Ureter (tissue), 1 donor: ENCODE data around the gene ZEB2. TPM values are rescaled to one million over a fixed set of nuclear protein-coding genes. Genes with fewer than 3 reads are reported as not detected.
A peak's percentile ranks its signal among the peaks of the same experiment; 100 is the strongest.

Experiments
- DNase-seq: peaks from one replicate; pipeline ENCODE4 v3.0.0-alpha.2; 2020; ENCODE audit warnings: low spot score
- total RNA-seq: library from RNA; stranded (reverse); gene quantifications from one replicate; pipeline ENCODE4 v1.2.4, GENCODE V29; 2023
- donor health status: DM: yes; HTN: yes; CAD: no.

The ZEB2 gene
- total RNA-seq, 1 donor from 2014 or later, result 92.4 TPM

DNA sequence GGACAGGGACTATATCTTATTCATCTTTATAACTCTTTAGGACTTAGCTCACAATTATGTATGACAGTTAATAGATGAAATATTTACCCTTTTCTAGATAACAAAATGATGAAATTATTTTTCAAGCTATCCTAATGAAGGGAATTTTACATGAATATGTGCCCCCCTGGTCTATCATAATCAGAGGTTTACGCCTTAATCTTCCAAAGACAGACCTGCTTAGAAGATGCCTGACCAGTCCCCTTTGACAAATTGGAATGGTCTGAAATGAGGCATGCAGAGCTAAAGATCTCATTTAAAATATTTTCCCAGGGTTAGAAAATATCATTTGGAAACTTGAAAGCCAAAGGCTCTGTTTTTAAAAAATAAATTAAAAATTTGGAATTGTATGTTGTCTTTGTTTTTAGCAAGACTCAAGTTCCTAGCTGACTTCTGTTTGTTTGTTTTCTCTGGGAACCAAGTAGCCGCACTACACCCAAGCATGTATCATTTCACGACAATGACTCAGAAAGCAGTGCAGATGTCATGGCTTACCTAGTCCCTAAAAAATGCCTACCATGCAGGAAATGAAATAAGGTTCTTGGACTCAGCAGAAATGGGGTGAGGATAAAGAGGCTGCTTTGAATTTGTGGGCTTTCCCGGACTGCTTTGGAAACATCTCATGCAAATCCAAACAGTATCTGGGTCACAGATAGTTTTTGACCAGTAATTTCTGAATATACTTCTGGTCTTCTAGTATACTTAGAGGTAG is 162.1 kb downstream of the ZEB2 start:
- DNase-seq, result peak; percentile 47

DNA sequence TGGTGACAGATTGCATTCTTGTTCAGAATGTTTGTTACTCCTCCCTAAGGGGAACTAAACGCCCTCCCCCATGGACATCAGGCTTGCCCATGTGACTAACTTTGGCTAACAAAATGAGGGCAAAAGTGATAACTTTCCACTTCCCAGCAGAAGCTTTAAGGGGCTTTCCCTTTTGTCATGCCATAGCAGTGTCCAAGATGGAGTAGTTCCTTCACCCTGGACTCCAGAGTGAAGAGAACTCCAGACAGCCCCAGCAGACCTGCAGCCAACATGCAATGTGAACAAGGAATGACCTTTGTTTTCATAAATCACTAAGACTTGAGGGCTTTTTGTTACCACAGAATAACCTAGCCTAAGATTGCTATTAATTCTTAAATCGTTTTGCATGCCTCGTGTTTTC is 163.5 kb downstream of the ZEB2 start:
- no peak for DNase-seq

DNA sequence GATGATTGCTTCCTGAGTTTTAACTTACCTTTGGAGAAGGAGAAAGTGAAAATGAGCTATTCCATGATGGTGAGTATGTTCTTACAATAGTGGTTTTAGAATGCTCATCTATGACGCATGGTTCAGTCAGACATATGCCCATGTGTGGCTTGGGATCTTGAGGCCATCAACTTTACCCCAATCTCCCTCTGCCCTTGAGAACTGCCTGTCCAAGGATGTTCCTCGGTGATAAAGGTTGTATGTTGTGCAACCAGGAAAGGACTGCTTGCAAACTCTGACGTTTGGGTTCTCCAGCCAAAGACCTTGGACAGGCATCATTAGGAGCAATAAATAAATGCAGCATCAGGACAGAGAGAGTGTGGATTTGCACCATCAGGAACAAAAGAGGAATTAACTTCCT is 165.0 kb downstream of the ZEB2 start:
- DNase-seq, result no peak

DNA sequence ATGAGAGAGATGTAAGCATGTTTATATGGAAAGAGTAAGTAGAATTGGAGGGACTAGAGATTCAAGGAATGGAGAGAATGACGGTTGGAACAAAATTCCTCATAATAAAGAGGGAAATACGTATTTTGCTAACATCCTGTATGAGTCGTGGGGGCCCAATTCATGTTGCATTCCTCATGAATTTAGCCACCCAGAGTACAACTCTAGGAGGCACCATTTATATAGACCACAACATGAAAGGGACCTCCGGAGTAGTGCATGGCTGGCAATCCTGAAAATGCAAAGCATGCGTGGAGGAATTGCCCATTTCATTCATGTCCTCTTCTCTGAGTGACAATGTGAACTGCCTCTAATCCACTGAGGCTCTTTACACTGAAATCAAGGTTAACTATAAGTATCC is 168.2 kb downstream of the ZEB2 start:
- DNase-seq, result no peak

DNA sequence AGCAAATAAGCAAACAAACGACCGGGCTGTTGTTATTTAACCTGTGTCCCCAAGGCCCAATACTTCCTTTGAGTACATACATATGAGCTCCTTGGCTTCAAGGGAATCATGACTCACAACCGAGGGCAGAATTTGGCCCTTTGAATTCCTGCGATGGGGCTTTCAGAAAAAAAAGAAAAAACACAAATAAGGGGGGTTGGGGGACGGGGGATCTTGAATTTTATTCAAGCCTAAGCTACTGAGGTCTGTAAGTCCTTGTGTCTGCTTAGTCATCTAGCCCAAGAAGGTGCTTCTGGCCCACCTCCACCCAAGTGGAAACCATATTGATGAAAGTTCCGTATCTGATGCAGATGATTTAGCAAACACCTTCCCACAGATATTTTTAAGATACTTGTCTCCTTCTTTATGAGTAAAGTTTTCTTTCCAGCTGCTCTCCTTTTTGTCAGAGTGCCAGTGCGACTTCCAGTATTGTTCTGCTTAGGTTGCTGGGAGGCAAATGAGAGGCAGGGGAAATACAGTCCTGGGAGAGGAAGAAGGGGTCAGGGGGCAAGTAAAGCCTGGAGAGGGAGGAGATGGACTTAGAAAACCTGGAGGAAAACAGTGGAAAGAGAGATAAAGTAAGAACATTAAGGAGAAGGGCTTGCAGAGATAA is 169.6 kb downstream of the ZEB2 start:
- DNase-seq, result no peak

DNA sequence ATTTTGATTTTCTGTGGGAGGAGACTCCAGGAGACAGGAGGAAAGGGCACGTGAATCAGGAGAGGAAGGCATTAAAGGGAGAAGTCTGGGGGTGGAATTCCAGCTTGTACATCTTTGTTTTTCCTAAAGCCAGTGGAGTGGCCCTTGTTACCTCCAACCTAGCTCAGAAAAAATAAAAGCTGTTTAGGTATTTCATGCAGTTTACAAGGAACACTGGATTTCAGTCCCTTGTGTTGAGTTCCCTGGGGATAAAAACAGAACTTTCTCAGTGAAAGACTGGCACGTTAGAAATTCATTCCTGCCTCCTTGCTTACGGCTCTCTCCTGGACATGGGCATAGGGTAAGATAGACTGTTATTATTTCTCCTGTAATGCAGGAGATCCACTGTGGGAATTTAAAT is 170.2 kb downstream of the ZEB2 start:
- no peak for DNase-seq

DNA sequence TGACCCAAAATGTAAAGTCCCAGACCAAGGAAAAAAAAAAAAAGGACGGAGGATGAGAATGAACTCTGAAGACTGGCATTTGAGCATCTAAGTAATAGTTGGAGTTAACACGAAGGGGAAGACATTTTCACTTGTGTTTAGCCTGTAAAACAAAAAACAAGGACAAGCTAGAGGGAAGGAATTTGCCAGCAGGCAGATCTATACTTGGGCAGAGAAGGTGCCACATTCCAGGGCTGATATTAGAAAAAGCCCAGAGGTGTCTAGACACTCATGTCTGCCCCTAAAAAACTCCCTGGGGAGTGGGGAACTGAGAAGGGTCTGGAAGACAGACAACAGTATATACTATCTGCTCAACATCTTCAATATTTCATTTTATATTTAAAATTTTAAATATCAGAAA is 171.1 kb downstream of the ZEB2 start:
- no peak for DNase-seq

DNA sequence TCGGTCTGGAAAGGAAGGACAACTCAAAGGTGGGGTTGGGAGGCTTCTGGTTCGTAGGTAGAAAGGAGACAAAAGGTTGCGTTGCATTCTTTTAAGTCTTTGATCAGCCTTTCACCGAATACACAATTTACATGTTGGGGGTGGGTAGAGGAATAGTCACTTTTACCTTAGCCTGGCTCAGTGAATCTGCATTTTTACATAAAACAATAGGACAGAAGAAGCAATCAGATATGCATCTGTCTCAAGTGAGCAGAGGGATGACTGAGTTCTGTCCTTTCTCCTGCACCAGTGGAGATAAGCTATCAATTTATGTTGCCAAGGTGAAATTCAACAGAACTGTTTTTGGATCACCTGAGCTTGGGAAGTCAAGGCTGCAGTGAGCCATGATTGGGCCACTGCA is 173.7 kb downstream of the ZEB2 start:
- no peak for DNase-seq

DNA sequence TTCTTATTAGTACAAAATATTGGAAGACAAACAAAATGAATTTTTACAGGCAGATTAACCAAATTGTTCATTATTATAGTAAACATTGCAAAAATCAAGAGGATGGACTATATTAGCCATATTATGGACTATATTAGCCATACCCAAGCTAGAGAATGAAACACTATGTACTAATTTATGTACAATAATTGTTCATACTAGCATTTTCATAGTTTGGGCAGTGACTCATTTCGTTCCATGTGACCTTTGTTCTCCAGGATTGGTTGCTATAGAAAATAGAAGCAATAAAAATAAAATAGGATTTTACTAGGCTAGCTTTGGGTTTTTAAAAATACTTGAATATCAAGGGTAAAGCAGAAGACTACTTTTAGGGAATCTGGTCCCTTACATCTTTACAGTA is 176.8 kb downstream of the ZEB2 start:
- DNase-seq, result no peak

DNA sequence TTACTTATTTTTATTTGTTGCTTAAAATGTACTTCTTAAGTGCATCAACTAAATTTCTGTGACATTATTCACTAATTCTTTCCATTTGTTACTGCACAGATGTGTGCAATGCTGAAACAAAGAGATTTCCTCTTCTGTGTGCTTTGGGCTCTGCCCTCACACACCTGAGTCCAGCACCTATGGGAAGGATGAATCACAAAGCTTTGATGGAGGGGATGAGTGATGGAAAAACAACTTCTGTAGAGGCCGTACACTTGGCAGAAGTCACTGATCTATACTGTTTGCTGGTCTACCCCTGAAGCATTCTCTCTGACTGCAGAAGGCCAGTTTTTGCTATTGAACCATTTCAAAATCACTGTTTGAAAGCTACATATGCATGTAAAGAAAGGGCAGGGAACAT is 178.4 kb downstream of the ZEB2 start:
- DNase-seq, result no peak

DNA sequence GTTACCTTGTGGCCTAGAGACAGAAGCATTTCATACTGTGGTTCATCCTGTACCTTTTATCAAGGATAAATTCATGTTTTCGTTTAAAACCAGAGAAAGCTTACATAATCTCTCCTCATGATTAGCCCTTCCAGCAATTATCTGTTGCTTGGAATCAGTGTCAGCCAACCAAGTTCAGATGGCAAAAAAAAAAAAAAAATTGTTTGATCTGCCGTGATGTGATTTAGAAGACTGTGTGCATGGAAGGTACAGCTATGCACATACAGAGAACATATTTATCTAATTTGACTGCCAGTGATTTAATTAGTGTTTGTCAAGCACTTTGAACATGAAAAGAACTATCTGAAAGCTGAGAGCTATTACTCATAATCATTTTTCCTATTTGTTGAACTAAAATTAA is 180.9 kb downstream of the ZEB2 start:
- no peak for DNase-seq

DNA sequence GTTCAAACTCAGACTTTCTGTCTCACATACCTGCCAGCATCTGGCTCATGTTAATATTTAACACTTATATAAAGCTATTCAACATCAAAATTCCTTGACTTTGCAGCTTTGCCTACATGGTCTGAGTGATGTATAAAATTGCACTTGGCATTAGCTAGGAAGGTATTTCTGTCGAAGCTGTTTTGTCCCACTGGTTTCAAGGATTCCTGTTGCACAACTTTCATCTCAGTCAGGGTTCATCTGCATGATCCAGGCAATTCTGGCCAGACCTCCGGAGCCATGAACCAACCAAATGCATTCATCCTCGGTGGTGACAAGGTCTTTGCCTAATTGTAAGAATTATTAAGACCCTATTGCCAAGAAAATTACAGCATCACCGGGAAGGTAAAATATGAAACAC is 185.4 kb downstream of the ZEB2 start:
- no peak for DNase-seq
